Fibroblast of gingiva (primary cell): ENCODE results near the gene ZFY.
"Not testable (repeated sequence)": the region's sequence is repeated elsewhere in the genome, so short reads cannot be mapped to it uniquely, and the experiment has no call there.

Experiments
- DNase-seq: peaks from one replicate; pipeline ENCODE4 v3.0.0-alpha.2; 2011; ENCODE audit warnings: low read depth

Gene ZFY

GRCh38 chrY:2973110-2973751 lies 38.0 kb downstream of the ZFY start:
- no peak for DNase-seq

DNA sequence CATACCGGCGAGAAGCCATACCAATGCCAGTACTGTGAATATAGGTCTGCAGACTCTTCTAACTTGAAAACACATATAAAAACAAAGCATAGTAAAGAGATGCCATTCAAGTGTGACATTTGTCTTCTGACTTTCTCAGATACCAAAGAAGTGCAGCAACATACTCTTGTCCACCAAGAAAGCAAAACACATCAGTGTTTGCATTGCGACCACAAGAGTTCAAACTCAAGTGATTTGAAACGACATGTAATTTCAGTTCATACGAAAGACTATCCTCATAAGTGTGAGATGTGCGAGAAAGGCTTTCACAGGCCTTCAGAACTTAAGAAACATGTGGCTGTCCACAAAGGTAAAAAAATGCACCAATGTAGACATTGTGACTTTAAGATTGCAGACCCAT lies 44.1 kb downstream of the ZFY start:
- no peak for DNase-seq

GRCh38 chrY:2984491-2984890 lies 49.3 kb downstream of the ZFY start:
- DNase-seq, result no peak

DNA sequence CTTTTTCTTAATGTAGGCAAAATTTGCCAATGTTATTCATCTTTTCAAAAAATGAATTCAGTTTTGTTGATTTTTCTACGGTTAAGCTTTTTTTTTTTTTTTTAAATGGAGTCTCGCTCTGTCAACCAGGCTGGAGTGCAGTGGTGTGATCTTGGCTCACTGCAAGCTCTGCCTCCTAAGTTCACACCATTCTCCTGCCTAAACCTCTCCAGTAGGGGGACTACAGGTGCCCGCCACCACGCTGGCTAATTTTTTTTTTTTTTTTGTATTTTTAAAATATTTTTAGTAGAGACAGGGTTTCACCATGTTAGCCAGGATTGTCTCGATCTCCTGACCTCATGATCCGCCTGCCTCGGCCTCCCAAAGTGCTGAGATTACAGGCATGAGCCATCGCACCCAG lies 52.0 kb downstream of the ZFY start:
- not testable (repeated sequence) for DNase-seq

DNA sequence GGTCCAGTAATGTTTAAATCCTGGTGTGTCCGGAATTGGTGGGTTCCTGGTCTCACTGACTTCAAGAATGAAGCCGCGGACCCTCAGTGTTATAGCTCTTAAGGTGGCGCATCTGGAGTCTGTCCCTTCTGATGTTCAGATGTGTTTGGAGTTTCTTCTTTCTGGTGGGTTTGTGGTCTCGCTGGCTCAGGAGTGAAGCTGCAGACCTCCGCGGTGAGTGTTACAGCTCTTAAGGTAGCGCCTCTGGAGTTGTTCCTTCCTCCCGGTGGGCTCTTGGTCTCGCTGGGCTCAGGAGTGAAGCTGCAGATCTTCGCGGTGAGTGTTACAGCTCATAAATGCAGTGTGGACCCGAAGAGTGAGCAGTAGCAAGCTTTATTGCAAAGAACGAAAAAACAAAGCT lies 62.2 kb downstream of the ZFY start:
- DNase-seq, result not testable (repeated sequence)

DNA sequence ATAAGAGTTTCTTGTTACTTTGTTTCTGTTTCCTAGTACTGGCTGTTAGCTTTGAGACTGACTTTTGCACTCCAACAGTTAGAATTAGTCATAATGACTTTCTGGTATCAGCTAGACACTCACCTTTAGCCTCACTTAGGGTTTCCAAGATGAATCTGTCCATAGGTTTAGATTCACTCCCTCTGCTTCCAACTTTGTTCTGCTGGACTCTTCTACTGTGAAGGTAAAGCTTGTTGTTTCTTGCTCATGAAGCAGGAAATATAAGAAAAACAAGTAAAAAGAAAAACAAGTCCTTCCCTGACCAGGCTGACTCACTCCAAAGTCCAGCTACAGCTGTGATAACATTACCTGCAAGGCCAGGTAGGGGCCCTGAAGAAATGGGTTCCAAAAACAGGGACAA lies 67.0 kb downstream of the ZFY start:
- DNase-seq, result no peak

GRCh38 chrY:3002680-3003515 lies 67.7 kb downstream of the ZFY start:
- DNase-seq, result peak; percentile 1

GRCh38 chrY:3003516-3003830 lies 68.3 kb downstream of the ZFY start:
- DNase-seq, result no peak

GRCh38 chrY:3003846-3004245 lies 68.7 kb downstream of the ZFY start:
- peak; percentile 1 for DNase-seq

- not testable (repeated sequence) for DNase-seq
These were observed 70.8 kb downstream of the ZFY start for GRCh38 chrY:3006031-3006430.

GRCh38 chrY:3007967-3008366 lies 72.8 kb downstream of the ZFY start:
- no peak for DNase-seq

GRCh38 chrY:3012226-3012625 lies 77.0 kb downstream of the ZFY start:
- no peak for DNase-seq

- DNase-seq, result no peak
These were observed 81.4 kb downstream of the ZFY start for GRCh38 chrY:3016594-3016993.

DNA sequence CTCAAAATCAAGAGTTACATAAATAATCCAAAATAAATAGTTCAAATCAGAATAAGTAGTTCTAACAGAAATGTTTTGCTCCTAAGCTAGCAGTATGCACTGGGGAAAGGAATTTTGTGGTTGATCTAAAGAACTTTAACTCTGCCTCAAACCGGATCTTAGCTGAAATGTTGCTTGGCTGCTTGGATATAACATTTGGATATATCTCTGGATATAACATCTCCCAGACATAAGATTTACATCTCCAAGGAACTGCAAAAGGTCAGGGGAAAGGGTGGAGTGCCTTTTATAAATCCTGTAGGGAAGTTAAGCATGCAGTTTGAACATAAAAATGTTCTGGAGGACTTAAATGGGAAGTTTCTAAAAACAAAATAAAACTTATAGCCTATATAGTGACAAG lies 83.4 kb downstream of the ZFY start:
- no peak for DNase-seq

GRCh38 chrY:3019584-3019983 lies 84.4 kb downstream of the ZFY start:
- no peak for DNase-seq

- DNase-seq, result no peak
These were observed 86.0 kb downstream of the ZFY start for GRCh38 chrY:3021176-3021575.

GRCh38 chrY:3023606-3024005 lies 88.4 kb downstream of the ZFY start:
- no peak for DNase-seq

DNA sequence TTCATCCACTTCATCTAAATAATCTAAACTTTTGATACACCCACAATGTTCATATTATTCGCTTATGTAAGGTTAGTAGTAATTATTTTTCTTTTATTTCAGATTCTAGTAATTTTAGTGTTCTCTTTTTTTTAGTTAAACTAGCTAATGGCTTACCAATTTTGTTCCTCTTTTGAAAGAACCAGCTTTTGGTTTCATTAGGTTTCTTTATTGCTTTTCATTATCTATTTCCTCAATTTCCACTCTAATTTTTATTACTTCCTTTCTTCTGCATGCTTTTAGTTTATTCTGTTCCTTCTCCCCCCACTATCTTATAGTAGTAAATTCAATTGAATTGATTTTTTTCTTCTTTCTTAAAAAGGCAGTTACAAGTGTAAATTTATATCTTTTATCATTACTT lies 90.2 kb downstream of the ZFY start:
- DNase-seq, result no peak
